IPS-18a (cell line): ENCODE data around the gene HAUS5.
"Not testable (repeated sequence)": the region's sequence is repeated elsewhere in the genome, so short reads cannot be mapped to it uniquely, and the experiment has no call there.

Source experiments
- H3K27ac ChIP-seq: one replicate; pipeline ENCODE4 v1.5.1; 2013; ENCODE audit warnings: low read length
- H3K27me3 ChIP-seq: one replicate; pipeline ENCODE4 v1.6.1; 2013; ENCODE audit warnings: mild to moderate bottlenecking, low read length; ENCODE audit not compliant: control insufficient read depth, insufficient read depth
- H3K36me3 ChIP-seq: one replicate; pipeline ENCODE4 v1.6.1; 2013; ENCODE audit warnings: low read depth, low read length; ENCODE audit not compliant: control insufficient read depth
- H3K4me1 ChIP-seq: one replicate; pipeline ENCODE4 v1.6.1; 2013; ENCODE audit warnings: low read depth, low read length; ENCODE audit not compliant: control insufficient read depth
- H3K4me3 ChIP-seq: one replicate; pipeline ENCODE4 v1.5.1; 2013; ENCODE audit warnings: low read length
- H3K9ac ChIP-seq: one replicate; pipeline ENCODE4 v1.6.1; 2013; ENCODE audit warnings: mild to moderate bottlenecking, low read length, moderate library complexity
- H3K9me3 ChIP-seq: one replicate; pipeline ENCODE4 v1.6.1; 2013; ENCODE audit warnings: low read depth, low read length; ENCODE audit not compliant: control insufficient read depth

The HAUS5 gene

GRCh38 chr19:35644206-35644986 lies 31.9 kb downstream of the HAUS5 start:
- H3K27ac ChIP-seq = no peak overlapping the region
- H3K4me3 ChIP-seq = peak overlapping the region; percentile 49
- H3K9me3 ChIP-seq = no peaks in the 10 kb centered on the region
- H3K9ac ChIP-seq = no peak overlapping the region
- H3K4me1 ChIP-seq = peaks cover 10% of the 10 kb centered on the region
- peaks cover 17% of the 10 kb centered on the region for H3K27me3 ChIP-seq
- H3K36me3 ChIP-seq = no peaks in the 10 kb centered on the region

- H3K36me3 ChIP-seq = no peaks in the 10 kb centered on the region
- peaks cover 10% of the 10 kb centered on the region for H3K4me1 ChIP-seq
- H3K4me3 ChIP-seq = peak overlapping the region; percentile 49
- no peak overlapping the region for H3K9ac ChIP-seq
- H3K27me3 ChIP-seq = peaks cover 17% of the 10 kb centered on the region
- no peaks in the 10 kb centered on the region for H3K9me3 ChIP-seq
- H3K27ac ChIP-seq = no peak overlapping the region
Measured at GRCh38 chr19:35644987-35645679, 32.6 kb downstream of the HAUS5 start.

- no peak overlapping the region for H3K4me3 ChIP-seq
- H3K9me3 ChIP-seq = no peaks in the 10 kb centered on the region
- peaks cover 1% of the 10 kb centered on the region for H3K36me3 ChIP-seq
- H3K27me3 ChIP-seq = peaks cover 17% of the 10 kb centered on the region
- no peak overlapping the region for H3K27ac ChIP-seq
- H3K4me1 ChIP-seq = peaks cover 10% of the 10 kb centered on the region
- H3K9ac ChIP-seq = no peak overlapping the region
Measured at GRCh38 chr19:35645680-35646511, 33.4 kb downstream of the HAUS5 start.

- H3K4me3 ChIP-seq = peak within 1 kb of the TSS; percentile 95
- no peaks in the 10 kb centered on the region for H3K9me3 ChIP-seq
- peak within 1 kb of the TSS; percentile 79 for H3K9ac ChIP-seq
- H3K36me3 ChIP-seq = peaks cover 5% of the 10 kb centered on the region
- H3K27ac ChIP-seq = no peak within 1 kb of the TSS
- no peaks in the 10 kb centered on the region for H3K4me1 ChIP-seq
- peaks cover 13% of the 10 kb centered on the region for H3K27me3 ChIP-seq
Measured at GRCh38 chr19:35648017-35648961, 35.8 kb downstream of the HAUS5 start, which contains the start of gene COX6B1. Gene COX6B1, plus strand, starts transcription at chr19:35648323. Its CDS starts 2,921 bp downstream, at chr19:35651244.

- no peak overlapping the region for H3K9ac ChIP-seq
- peaks cover 22% of the 10 kb centered on the region for H3K36me3 ChIP-seq
- peaks cover 10% of the 10 kb centered on the region for H3K27me3 ChIP-seq
- no peak overlapping the region for H3K27ac ChIP-seq
- no peak overlapping the region for H3K4me3 ChIP-seq
- H3K4me1 ChIP-seq = no peaks in the 10 kb centered on the region
- H3K9me3 ChIP-seq = no peaks in the 10 kb centered on the region
Measured at GRCh38 chr19:35650581-35650980, 38.0 kb downstream of the HAUS5 start.

- peaks cover 40% of the 10 kb centered on the region for H3K36me3 ChIP-seq
- H3K9me3 ChIP-seq, H3K27ac ChIP-seq, H3K4me1 ChIP-seq, H3K9ac ChIP-seq, H3K4me3 ChIP-seq, H3K27me3 ChIP-seq: not testable (repeated sequence)
Measured at GRCh38 chr19:35654828-35655227, 42.3 kb downstream of the HAUS5 start.

GRCh38 chr19:35655600-35655999 lies 43.1 kb downstream of the HAUS5 start:
- H3K27ac ChIP-seq = no peak overlapping the region
- H3K27me3 ChIP-seq = no peaks in the 10 kb centered on the region
- no peaks in the 10 kb centered on the region for H3K9me3 ChIP-seq
- H3K36me3 ChIP-seq = peaks cover 40% of the 10 kb centered on the region
- no peaks in the 10 kb centered on the region for H3K4me1 ChIP-seq
- H3K9ac ChIP-seq = no peak overlapping the region
- no peak overlapping the region for H3K4me3 ChIP-seq

GRCh38 chr19:35656700-35657099 lies 44.2 kb downstream of the HAUS5 start:
- no peaks in the 10 kb centered on the region for H3K9me3 ChIP-seq
- H3K4me3 ChIP-seq = no peak overlapping the region
- peaks cover 35% of the 10 kb centered on the region for H3K36me3 ChIP-seq
- no peaks in the 10 kb centered on the region for H3K27me3 ChIP-seq
- H3K27ac ChIP-seq = no peak overlapping the region
- no peaks in the 10 kb centered on the region for H3K4me1 ChIP-seq
- no peak overlapping the region for H3K9ac ChIP-seq

- Histone ChIP-seq H3K9ac (no peak overlapping the region), H3K4me1 (no peaks in the 10 kb centered on the region), H3K4me3 (no peak overlapping the region), H3K36me3 (peaks cover 35% of the 10 kb centered on the region), H3K9me3 (no peaks in the 10 kb centered on the region), H3K27me3 (no peaks in the 10 kb centered on the region), H3K27ac (no peak overlapping the region)
Measured at GRCh38 chr19:35657904-35658700, 45.6 kb downstream of the HAUS5 start.

- H3K27me3 ChIP-seq = no peaks in the 10 kb centered on the region
- peaks cover 6% of the 10 kb centered on the region for H3K36me3 ChIP-seq
Measured at GRCh38 chr19:35661995-35662340, 49.4 kb downstream of the HAUS5 start.

More at GRCh38 chr19:35661995-35662340, 49.4 kb downstream of the HAUS5 start:
- H3K4me3 ChIP-seq = no peak overlapping the region
- H3K9me3 ChIP-seq = no peaks in the 10 kb centered on the region
- H3K27ac ChIP-seq = no peak overlapping the region
- H3K4me1 ChIP-seq = no peaks in the 10 kb centered on the region
- H3K9ac ChIP-seq = no peak overlapping the region
